ENCODE measurements around the gene JAM3.

The JAM3 gene

GRCh38 chr11:134046681-134047449, 22.0 kb upstream of the JAM3 start:
- H3K27me3 ChIP-seq (ENCODE audit: insufficient read depth, poor library complexity, severe bottlenecking): peaks cover 4% of the 10 kb centered on the region
- no peak overlapping the region for H3K27ac ChIP-seq (replicated peaks)
- H3K4me3 ChIP-seq (replicated peaks; ENCODE audit: insufficient read depth, low read length): no peak overlapping the region
- no peak for DNase-seq (ENCODE audit: low read depth in 1 of 2, low spot score in 1 of 2)
- no peak for TF ChIP-seq GABPA (IDR thresholded peaks at IDR 0.05; ENCODE audit: low read depth)
- no peak for TF ChIP-seq REST (IDR thresholded peaks at IDR 0.05; ENCODE audit: insufficient replicate concordance, low read depth)
- TF ChIP-seq CTCF (IDR thresholded peaks at IDR 0.05; ENCODE audit: insufficient read depth, low read length): no peak
- no peak for TF ChIP-seq SPI1 (IDR thresholded peaks at IDR 0.05; ENCODE audit: borderline replicate concordance, low read depth)
- no peak for TF ChIP-seq POLR2AphosphoS5 (IDR thresholded peaks at IDR 0.05; ENCODE audit: low read depth)

- peaks cover 4% of the 10 kb centered on the region for H3K27me3 ChIP-seq (ENCODE audit: insufficient read depth, poor library complexity, severe bottlenecking)
- no peak for TF ChIP-seq REST (IDR thresholded peaks at IDR 0.05; ENCODE audit: insufficient replicate concordance, low read depth)
- no peak for TF ChIP-seq SPI1 (IDR thresholded peaks at IDR 0.05; ENCODE audit: borderline replicate concordance, low read depth)
- no peak for TF ChIP-seq CTCF (IDR thresholded peaks at IDR 0.05; ENCODE audit: insufficient read depth, low read length)
- TF ChIP-seq POLR2AphosphoS5 (IDR thresholded peaks at IDR 0.05; ENCODE audit: low read depth): no peak
- no peak for TF ChIP-seq GABPA (IDR thresholded peaks at IDR 0.05; ENCODE audit: low read depth)
- DNase-seq (ENCODE audit: low read depth in 1 of 2, low spot score in 1 of 2): no peak
- no peak overlapping the region for H3K27ac ChIP-seq (replicated peaks)
- H3K4me3 ChIP-seq (replicated peaks; ENCODE audit: insufficient read depth, low read length): no peak overlapping the region
Observed at GRCh38 chr11:134047586-134047999, 21.3 kb upstream of the JAM3 start.

- H3K27ac ChIP-seq (replicated peaks): no peak overlapping the region
- no peak overlapping the region for H3K4me3 ChIP-seq (replicated peaks; ENCODE audit: insufficient read depth, low read length)
- TF ChIP-seq REST (IDR thresholded peaks at IDR 0.05; ENCODE audit: insufficient replicate concordance, low read depth) (no peak), GABPA (IDR thresholded peaks at IDR 0.05; ENCODE audit: low read depth) (no peak), POLR2AphosphoS5 (IDR thresholded peaks at IDR 0.05; ENCODE audit: low read depth) (no peak), CTCF (IDR thresholded peaks at IDR 0.05; ENCODE audit: insufficient read depth, low read length) (no peak), SPI1 (IDR thresholded peaks at IDR 0.05; ENCODE audit: borderline replicate concordance, low read depth) (no peak)
- H3K27me3 ChIP-seq (ENCODE audit: insufficient read depth, poor library complexity, severe bottlenecking): peaks cover 4% of the 10 kb centered on the region
- DNase-seq (ENCODE audit: low read depth in 1 of 2, low spot score in 1 of 2): no peak
Observed at GRCh38 chr11:134048028-134048427, 20.8 kb upstream of the JAM3 start.
